Measurements from ENCODE around the gene PRKCH.

Gene PRKCH

GRCh38 chr14:61372379-61372778, 51.0 kb downstream of the PRKCH start:
- DNase-seq (ENCODE audit: low read depth) = no peak
- H3K4me3 ChIP-seq (ENCODE audit: low read depth, low read length) = no peak overlapping the region
- in situ Hi-C loops (cut with HindIII; ENCODE audit: low sequenced_read_pairs) = no loop called here
- TF ChIP-seq, protein P1, sequence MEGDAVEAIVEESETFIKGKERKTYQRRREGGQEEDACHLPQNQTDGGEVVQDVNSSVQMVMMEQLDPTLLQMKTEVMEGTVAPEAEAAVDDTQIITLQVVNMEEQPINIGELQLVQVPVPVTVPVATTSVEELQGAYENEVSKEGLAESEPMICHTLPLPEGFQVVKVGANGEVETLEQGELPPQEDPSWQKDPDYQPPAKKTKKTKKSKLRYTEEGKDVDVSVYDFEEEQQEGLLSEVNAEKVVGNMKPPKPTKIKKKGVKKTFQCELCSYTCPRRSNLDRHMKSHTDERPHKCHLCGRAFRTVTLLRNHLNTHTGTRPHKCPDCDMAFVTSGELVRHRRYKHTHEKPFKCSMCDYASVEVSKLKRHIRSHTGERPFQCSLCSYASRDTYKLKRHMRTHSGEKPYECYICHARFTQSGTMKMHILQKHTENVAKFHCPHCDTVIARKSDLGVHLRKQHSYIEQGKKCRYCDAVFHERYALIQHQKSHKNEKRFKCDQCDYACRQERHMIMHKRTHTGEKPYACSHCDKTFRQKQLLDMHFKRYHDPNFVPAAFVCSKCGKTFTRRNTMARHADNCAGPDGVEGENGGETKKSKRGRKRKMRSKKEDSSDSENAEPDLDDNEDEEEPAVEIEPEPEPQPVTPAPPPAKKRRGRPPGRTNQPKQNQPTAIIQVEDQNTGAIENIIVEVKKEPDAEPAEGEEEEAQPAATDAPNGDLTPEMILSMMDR (IDR thresholded peaks at IDR 0.05; ENCODE audit: low read depth, low read length, missing control alignments) = no peak

GRCh38 chr14:61372842-61373555, 51.6 kb downstream of the PRKCH start:
- TF ChIP-seq, protein P1 (IDR thresholded peaks at IDR 0.05; ENCODE audit: low read depth, low read length, missing control alignments) = no peak
- DNase-seq (ENCODE audit: low read depth) = no peak
- H3K4me3 ChIP-seq (ENCODE audit: low read depth, low read length) = no peak overlapping the region
- in situ Hi-C loops (cut with HindIII; ENCODE audit: low sequenced_read_pairs) = no loop called here

- TF ChIP-seq, protein P1 (IDR thresholded peaks at IDR 0.05; ENCODE audit: low read depth, low read length, missing control alignments) = no peak
- in situ Hi-C loops (cut with HindIII; ENCODE audit: low sequenced_read_pairs) = no loop called here
- no peak for DNase-seq (ENCODE audit: low read depth)
- H3K4me3 ChIP-seq (ENCODE audit: low read depth, low read length) = no peak overlapping the region
These were observed 52.9 kb downstream of the PRKCH start for GRCh38 chr14:61374284-61374683.

GRCh38 chr14:61375218-61375617, 53.8 kb downstream of the PRKCH start:
- DNase-seq (ENCODE audit: low read depth) = no peak
- TF ChIP-seq, protein P1 (IDR thresholded peaks at IDR 0.05; ENCODE audit: low read depth, low read length, missing control alignments) = no peak
- H3K4me3 ChIP-seq (ENCODE audit: low read depth, low read length) = no peak overlapping the region
- in situ Hi-C loops (cut with HindIII; ENCODE audit: low sequenced_read_pairs) = no loop called here

- in situ Hi-C loops (cut with HindIII; ENCODE audit: low sequenced_read_pairs) = no loop called here
- DNase-seq (ENCODE audit: low read depth) = no peak
- TF ChIP-seq, protein P1 (IDR thresholded peaks at IDR 0.05; ENCODE audit: low read depth, low read length, missing control alignments) = no peak
These were observed 54.9 kb downstream of the PRKCH start for GRCh38 chr14:61376314-61376713.

DNA sequence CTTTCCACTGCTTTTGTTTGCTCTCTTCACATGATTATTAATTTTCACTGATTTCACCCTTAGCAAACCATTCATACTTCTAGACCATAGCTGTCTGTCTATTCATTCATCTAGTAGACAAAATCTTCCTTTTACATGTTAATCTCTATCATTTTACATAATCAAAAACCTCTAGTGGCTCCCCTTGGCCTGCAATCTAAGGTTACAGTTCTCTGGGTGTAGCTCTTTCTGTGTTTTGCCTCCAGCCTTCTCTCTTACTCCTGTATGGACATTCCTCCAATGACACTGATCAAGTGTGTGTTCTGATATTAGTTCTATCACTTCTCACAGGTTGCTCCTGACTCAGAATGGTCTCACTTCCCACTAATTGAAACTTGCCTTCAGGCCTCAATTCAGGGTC, 56.4 kb downstream of the PRKCH start:
- in situ Hi-C loops (cut with HindIII; ENCODE audit: low sequenced_read_pairs) = no loop called here
- no peak overlapping the region for H3K4me3 ChIP-seq (ENCODE audit: low read depth, low read length)
- TF ChIP-seq, protein P1 (IDR thresholded peaks at IDR 0.05; ENCODE audit: low read depth, low read length, missing control alignments) = no peak
- no peak for DNase-seq (ENCODE audit: low read depth)

More at GRCh38 chr14:61376314-61376713, 54.9 kb downstream of the PRKCH start:
- H3K4me3 ChIP-seq (ENCODE audit: low read depth, low read length) = no peak overlapping the region

Data from astrocyte of the cerebellum (primary cell).